Upper lobe of left lung (tissue), 6 donors: ENCODE data around the gene HMX2. TPM values are rescaled to one million over a fixed set of nuclear protein-coding genes. Genes with fewer than 3 reads are reported as not detected.
A peak's percentile ranks its signal among the peaks of the same experiment; 100 is the strongest.

Experiments used
- ATAC-seq, 2 donors: fragments of 200-7000 bp; cut with Tn5 transposase; one replicate each; pipeline ENCODE4 v1.9.1; 2022; ENCODE audit warnings: mild to moderate bottlenecking in 2 of 2, moderate library complexity in 2 of 2; ENCODE audit not compliant: low FRiP score in 2 of 2
- DNase-seq, 2 donors: peaks; one replicate each; pipeline ENCODE4 v3.0.0-alpha.2; 2019 to 2020
- H3K27ac ChIP-seq, 4 donors: fragments of 200-600 bp; sonication (generic); one replicate each; pipeline ENCODE4 v1.5.1; 2016 to 2019
- H3K27me3 ChIP-seq, 4 donors: fragments of 200-600 bp; sonication (generic); one replicate each; pipeline ENCODE4 v1.5.1; 2017 to 2019
- H3K36me3 ChIP-seq, 4 donors: fragments of 200-600 bp; sonication (generic); one replicate each; pipeline ENCODE4 v1.5.1; 2016 to 2019
- H3K4me1 ChIP-seq, 4 donors: fragments of 200-600 bp; sonication (generic); one replicate each; pipeline ENCODE4 v1.5.1; 2018 to 2019
- H3K4me3 ChIP-seq, 4 donors: fragments of 200-600 bp; sonication (generic); one replicate each; pipeline ENCODE4 v1.5.1; 2017 to 2019; ENCODE audit warnings: mild to moderate bottlenecking in 2 of 4, moderate library complexity in 1 of 4
- H3K9me3 ChIP-seq, 4 donors: fragments of 200-600 bp; sonication (generic); one replicate each; pipeline ENCODE4 v1.5.1; 2018 to 2019
- EP300 ChIP-seq, 4 donors: sonication (generic); formaldehyde crosslinking; IDR thresholded peaks; one replicate each; pipeline ENCODE4 v1.5.1; 2017; ENCODE audit warnings: antibody characterized with exemption in 4 of 4, control low read depth in 2 of 4
- POLR2A ChIP-seq, 4 donors: fragments of 450-650 bp; IDR thresholded peaks; one replicate each; pipeline ENCODE4 v1.5.1; 2016 to 2017; ENCODE audit warnings: antibody characterized with exemption in 4 of 4, mild to moderate bottlenecking in 2 of 4
- POLR2AphosphoS5 ChIP-seq, 2 donors: sonication (generic); formaldehyde crosslinking; IDR thresholded peaks; one replicate each; pipeline ENCODE4 v1.5.1; 2017; ENCODE audit warnings: antibody characterized with exemption in 2 of 2
- WGBS, 2 donors: methylation state at CpG; one replicate each; pipeline ENCODE4 v1.1.5; 2017 to 2018; 5-methylcytosine and 5-hydroxymethylcytosine counted together
- total RNA-seq, 6 donors: library from RNA; depleted of rRNA in 4 of 6; stranded (reverse); fragments of >200 nt in 4 of 6; gene quantifications; one replicate each; pipeline versions ENCODE4 v1.1.0 to v1.2.1, GENCODE V29; 2016 to 2021
- TF ChIP-seq, protein P1 (sequence below), 6 experiments: fragments of 450-650 bp in 4 of 6; fragments of 200-600 bp in 2 of 6; sonication (generic) in 2 of 6; IDR thresholded peaks; one replicate each; pipeline ENCODE4 v1.5.1; 2016 to 2019; ENCODE audit warnings: antibody characterized with exemption in 6 of 6
- donor health status: DM: no; HTN: no; CAD: no; lungs with moderate emphysema.
- donor health status: DM: no; HTN: yes; CAD: no; lungs with severe emphysema.

Gene HMX2
- total RNA-seq, 6 donors from 2014 or later: not detected

DNA sequence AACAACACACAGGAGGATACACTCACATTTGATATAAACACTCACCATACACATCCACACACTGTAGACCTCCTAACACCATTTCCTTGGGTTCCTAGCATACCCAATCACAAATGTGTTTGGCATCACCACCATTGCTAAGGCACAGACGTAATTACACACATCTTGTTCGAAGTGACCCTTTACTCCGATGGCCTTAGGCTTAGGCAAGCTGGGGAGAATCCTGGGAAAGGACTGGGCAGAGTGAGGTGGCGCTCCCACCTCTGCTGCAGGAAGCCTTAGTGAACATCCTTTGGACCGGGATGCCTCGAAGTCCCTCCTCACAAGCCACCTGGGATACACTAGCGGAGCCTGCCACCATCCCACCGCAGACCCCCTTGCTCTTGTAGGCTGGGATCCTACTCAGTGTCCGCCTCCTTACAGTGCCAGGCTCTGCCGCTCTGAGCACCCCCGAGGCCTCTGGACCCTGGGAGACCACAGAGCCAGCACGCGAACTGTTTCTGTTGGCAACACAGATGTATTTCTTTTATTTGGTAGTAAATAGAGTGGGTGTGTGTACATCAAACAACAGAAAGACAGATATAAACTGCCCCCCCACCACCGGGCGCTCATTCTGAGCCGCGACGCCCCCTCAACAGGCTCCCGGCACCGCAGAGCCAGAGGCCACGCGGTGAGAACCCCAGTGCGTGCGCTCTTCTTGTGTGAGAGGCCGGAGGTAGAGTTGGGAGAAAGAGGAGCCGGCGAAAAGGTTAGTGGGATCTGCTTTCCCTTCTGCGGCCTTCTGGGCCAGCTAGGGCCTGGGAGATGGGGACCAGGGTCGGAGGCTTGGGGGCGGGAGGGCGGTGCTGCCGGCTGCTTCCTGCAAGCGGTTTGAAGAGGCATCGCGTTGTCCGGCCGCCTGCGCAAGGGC is 5.9 kb upstream of the HMX2 start:
- Histone ChIP-seq H3K4me3 (no peak overlapping the region), H3K4me1 (peaks cover 13 to 64% (median 34%) of the 10 kb centered on the region in 4 donors)

GRCh38 chr10:123142701-123143161 is 5.2 kb upstream of the HMX2 start:
- DNase-seq (peak in 1 of 2 donors; percentile 73), ATAC-seq (no peak)
- Histone ChIP-seq H3K4me3 (no peak overlapping the region), H3K9me3 (no peaks in the 10 kb centered on the region), H3K27me3 (peaks cover 0 to 98% (median 62%) of the 10 kb centered on the region in 4 donors), H3K4me1 (peaks cover 8 to 64% (median 30%) of the 10 kb centered on the region in 4 donors), H3K27ac (no peak overlapping the region), H3K36me3 (no peaks in the 10 kb centered on the region)
- TF ChIP-seq POLR2A (IDR thresholded peaks at IDR 0.05) (no peak), POLR2AphosphoS5 (IDR thresholded peaks at IDR 0.05) (no peak), EP300 (IDR thresholded peaks at IDR 0.05) (no peak)
- TF ChIP-seq, protein P1, sequence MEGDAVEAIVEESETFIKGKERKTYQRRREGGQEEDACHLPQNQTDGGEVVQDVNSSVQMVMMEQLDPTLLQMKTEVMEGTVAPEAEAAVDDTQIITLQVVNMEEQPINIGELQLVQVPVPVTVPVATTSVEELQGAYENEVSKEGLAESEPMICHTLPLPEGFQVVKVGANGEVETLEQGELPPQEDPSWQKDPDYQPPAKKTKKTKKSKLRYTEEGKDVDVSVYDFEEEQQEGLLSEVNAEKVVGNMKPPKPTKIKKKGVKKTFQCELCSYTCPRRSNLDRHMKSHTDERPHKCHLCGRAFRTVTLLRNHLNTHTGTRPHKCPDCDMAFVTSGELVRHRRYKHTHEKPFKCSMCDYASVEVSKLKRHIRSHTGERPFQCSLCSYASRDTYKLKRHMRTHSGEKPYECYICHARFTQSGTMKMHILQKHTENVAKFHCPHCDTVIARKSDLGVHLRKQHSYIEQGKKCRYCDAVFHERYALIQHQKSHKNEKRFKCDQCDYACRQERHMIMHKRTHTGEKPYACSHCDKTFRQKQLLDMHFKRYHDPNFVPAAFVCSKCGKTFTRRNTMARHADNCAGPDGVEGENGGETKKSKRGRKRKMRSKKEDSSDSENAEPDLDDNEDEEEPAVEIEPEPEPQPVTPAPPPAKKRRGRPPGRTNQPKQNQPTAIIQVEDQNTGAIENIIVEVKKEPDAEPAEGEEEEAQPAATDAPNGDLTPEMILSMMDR (IDR thresholded peaks at IDR 0.05): no peak
- WGBS, 2 donors: 4% methylated on average over 25 of the region's 33 CpGs; no CpG with 5 or more reads in 1 of the 2 donors

More for the DNA sequence above, 5.9 kb upstream of the HMX2 start:
- TF ChIP-seq, protein P1 (IDR thresholded peaks at IDR 0.05): no peak
- TF ChIP-seq POLR2AphosphoS5 (IDR thresholded peaks at IDR 0.05): no peak
- no peak for TF ChIP-seq EP300 (IDR thresholded peaks at IDR 0.05)
- ATAC-seq (no peak), DNase-seq (peak in 1 of 2 donors; percentile 51)
- H3K27ac ChIP-seq: no peak overlapping the region
- H3K36me3 ChIP-seq: no peaks in the 10 kb centered on the region
- no peaks in the 10 kb centered on the region for H3K9me3 ChIP-seq
- peaks cover 0 to 98% (median 65%) of the 10 kb centered on the region in 4 donors for H3K27me3 ChIP-seq
- WGBS, 2 donors: 8 to 13% methylated on average over 14 to 33 of the region's 38 CpGs

- Histone ChIP-seq H3K4me1 (peaks cover 13 to 64% (median 35%) of the 10 kb centered on the region in 4 donors), H3K4me3 (no peak overlapping the region), H3K27ac (no peak overlapping the region), H3K9me3 (no peaks in the 10 kb centered on the region), H3K27me3 (peaks cover 0 to 99% (median 63%) of the 10 kb centered on the region in 4 donors), H3K36me3 (no peaks in the 10 kb centered on the region)
- 5 to 9% methylated on average over 27 to 33 of the region's 33 CpGs for WGBS, 2 donors
- ATAC-seq (no peak), DNase-seq (no peak)
- TF ChIP-seq, protein P1 (IDR thresholded peaks at IDR 0.05): no peak
- TF ChIP-seq POLR2A (IDR thresholded peaks at IDR 0.05) (no peak), POLR2AphosphoS5 (IDR thresholded peaks at IDR 0.05) (no peak), EP300 (IDR thresholded peaks at IDR 0.05) (no peak)
Observed at GRCh38 chr10:123143162-123143824, 4.6 kb upstream of the HMX2 start.

GRCh38 chr10:123143825-123144168 is 4.1 kb upstream of the HMX2 start:
- H3K36me3 ChIP-seq: no peaks in the 10 kb centered on the region
- peaks cover 0 to 99% (median 66%) of the 10 kb centered on the region in 4 donors for H3K27me3 ChIP-seq
- TF ChIP-seq POLR2A (IDR thresholded peaks at IDR 0.05) (no peak), POLR2AphosphoS5 (IDR thresholded peaks at IDR 0.05) (no peak)
- TF ChIP-seq, protein P1 (IDR thresholded peaks at IDR 0.05): no peak
- peaks cover 18 to 69% (median 40%) of the 10 kb centered on the region in 4 donors for H3K4me1 ChIP-seq
- no peaks in the 10 kb centered on the region for H3K9me3 ChIP-seq
- no peak overlapping the region for H3K4me3 ChIP-seq
- no peak overlapping the region for H3K27ac ChIP-seq
- no peak for ATAC-seq
- WGBS, 2 donors: 11 to 14% methylated on average over 10 of the region's 10 CpGs
- DNase-seq: no peak
